Measurements from ENCODE around the gene SHISA9.

Gene SHISA9

DNA sequence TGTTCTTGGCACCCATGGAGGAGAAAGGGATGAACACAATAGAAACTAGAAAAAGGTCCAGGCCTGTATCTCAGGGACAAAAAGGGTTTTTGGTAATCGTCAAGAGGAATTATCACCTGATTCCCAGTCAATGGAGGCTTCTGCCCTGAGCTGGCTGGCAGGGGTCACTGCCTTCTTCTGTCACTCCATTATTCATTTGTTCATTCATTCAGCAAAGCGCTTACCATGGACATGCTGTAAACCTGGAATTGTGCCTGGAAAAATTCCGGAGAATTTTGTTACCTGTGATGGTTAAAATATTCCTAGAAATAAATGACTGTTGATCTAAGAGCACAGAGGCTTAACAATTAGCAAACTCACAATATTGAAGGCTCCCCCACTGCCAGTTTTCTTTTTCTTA lies 212.3 kb downstream of the SHISA9 start:
- H3K4me3 ChIP-seq (ENCODE audit: low read depth, low read length) = no peak overlapping the region
- TF ChIP-seq, protein P1, sequence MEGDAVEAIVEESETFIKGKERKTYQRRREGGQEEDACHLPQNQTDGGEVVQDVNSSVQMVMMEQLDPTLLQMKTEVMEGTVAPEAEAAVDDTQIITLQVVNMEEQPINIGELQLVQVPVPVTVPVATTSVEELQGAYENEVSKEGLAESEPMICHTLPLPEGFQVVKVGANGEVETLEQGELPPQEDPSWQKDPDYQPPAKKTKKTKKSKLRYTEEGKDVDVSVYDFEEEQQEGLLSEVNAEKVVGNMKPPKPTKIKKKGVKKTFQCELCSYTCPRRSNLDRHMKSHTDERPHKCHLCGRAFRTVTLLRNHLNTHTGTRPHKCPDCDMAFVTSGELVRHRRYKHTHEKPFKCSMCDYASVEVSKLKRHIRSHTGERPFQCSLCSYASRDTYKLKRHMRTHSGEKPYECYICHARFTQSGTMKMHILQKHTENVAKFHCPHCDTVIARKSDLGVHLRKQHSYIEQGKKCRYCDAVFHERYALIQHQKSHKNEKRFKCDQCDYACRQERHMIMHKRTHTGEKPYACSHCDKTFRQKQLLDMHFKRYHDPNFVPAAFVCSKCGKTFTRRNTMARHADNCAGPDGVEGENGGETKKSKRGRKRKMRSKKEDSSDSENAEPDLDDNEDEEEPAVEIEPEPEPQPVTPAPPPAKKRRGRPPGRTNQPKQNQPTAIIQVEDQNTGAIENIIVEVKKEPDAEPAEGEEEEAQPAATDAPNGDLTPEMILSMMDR (conservative IDR thresholded peaks at IDR 0.05; ENCODE audit: low read depth, low read length) = no peak
- DNase-seq (ENCODE audit: low read depth) = no peak

DNA sequence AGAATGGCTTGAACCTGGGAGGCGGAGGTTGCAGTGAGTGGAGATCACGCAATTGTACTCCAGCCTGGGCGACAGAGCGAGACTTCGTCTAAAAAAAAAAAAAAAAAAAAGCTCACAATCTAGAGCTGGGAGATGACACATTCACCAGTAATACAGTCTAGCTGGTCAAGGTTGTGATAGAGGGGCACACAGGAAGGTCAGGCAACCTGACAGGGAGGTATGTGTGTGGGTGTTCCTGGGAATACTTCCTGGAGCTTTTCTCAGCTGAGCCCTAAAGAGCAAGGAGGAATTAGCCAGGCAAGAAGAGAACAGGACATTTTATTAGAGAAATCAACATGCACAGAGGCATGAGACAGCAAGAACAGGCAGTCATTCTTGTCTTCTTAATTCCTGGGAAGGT lies 216.7 kb downstream of the SHISA9 start:
- H3K4me3 ChIP-seq (ENCODE audit: low read depth, low read length) = no peak overlapping the region
- DNase-seq (ENCODE audit: low read depth) = no peak
- TF ChIP-seq, protein P1 (conservative IDR thresholded peaks at IDR 0.05; ENCODE audit: low read depth, low read length) = no peak

DNA sequence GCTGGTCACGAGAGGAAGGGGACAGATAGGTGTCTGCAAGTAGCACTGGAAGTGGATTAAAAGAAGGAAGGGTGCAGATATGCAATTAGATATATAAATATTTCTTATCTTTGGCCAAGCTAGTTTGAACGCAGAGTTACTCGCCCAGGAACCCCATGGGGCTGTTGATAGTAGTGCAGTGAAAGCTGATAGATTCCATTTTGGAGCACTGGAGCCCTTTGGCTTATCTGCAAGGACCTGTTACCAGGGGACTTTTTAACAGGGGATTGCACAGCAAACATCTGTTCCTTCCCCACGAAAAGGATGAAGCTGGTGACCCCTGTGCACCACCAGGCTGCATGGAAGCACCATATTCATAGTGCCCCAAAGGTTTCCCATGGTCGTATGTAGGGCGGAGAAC lies 218.7 kb downstream of the SHISA9 start:
- DNase-seq (ENCODE audit: low read depth) = no peak

GRCh38 chr16:13120557-13120956 lies 219.2 kb downstream of the SHISA9 start:
- TF ChIP-seq, protein P1 (conservative IDR thresholded peaks at IDR 0.05; ENCODE audit: low read depth, low read length) = no peak

More for the DNA sequence above, 218.7 kb downstream of the SHISA9 start:
- TF ChIP-seq, protein P1 (conservative IDR thresholded peaks at IDR 0.05; ENCODE audit: low read depth, low read length) = no peak
- H3K4me3 ChIP-seq (ENCODE audit: low read depth, low read length) = no peak overlapping the region

DNA sequence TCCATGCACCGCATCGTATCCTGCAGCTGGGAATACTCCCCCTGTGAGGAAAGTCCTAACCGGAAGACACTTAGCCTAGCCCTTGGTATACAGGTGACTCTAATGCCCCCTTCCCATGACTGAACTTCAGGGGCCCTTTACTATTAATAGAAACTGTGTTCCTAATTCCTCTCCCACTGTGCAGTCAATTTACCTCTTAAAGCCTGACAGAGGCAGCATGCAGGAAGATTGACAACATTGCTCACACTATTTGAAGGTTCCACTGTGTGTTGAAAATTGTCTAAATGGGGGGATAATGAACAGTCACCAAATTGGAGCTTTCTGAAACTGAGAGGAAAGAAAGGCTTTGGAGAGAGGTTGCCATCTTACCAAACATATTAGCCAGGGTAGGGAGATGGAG lies 222.6 kb downstream of the SHISA9 start:
- DNase-seq (ENCODE audit: low read depth) = no peak
- TF ChIP-seq, protein P1 (conservative IDR thresholded peaks at IDR 0.05; ENCODE audit: low read depth, low read length) = no peak

More at GRCh38 chr16:13120557-13120956, 219.2 kb downstream of the SHISA9 start:
- no peak for DNase-seq (ENCODE audit: low read depth)
- H3K4me3 ChIP-seq (ENCODE audit: low read depth, low read length) = no peak overlapping the region

DNA sequence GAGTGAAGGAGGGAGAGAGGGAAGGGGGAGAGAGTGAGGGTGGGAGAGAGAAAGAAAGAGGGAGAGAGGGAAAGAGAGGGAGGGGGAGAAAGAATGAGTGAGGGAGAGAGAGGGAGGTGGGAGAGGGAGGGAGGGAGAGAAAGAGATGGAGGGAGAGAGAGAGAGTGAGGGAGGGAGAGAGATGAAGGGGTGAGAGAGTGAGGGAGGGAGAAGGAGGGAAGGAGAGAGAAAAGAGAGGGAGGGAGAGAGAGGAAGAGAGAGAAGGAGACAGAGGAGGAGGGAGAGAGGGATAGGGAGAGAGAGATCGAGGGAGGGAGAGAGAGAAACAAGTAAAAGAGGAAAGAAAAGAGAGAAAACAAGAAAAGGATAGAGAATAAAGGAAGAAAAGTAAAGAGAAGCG lies 225.7 kb downstream of the SHISA9 start:
- TF ChIP-seq, protein P1 (conservative IDR thresholded peaks at IDR 0.05; ENCODE audit: low read depth, low read length) = no peak
- no peak overlapping the region for H3K4me3 ChIP-seq (ENCODE audit: low read depth, low read length)
- DNase-seq (ENCODE audit: low read depth) = no peak

More for the DNA sequence above, 222.6 kb downstream of the SHISA9 start:
- H3K4me3 ChIP-seq (ENCODE audit: low read depth, low read length) = no peak overlapping the region

GRCh38 chr16:13130586-13130985 lies 229.2 kb downstream of the SHISA9 start:
- H3K4me3 ChIP-seq (ENCODE audit: low read depth, low read length) = no peak overlapping the region
- no peak for DNase-seq (ENCODE audit: low read depth)
- TF ChIP-seq, protein P1 (conservative IDR thresholded peaks at IDR 0.05; ENCODE audit: low read depth, low read length) = no peak

Measured in choroid plexus epithelial cell (primary cell).